HG03045 (cell line): ENCODE measurements around the gene PAF1.

Experiments
- ATAC-seq: cut with Tn5 transposase; IDR thresholded peaks from one replicate; pipeline ENCODE4 v1.9.1; 2021; ENCODE audit warnings: mild to moderate bottlenecking, moderate library complexity; ENCODE audit not compliant: unreplicated experiment

The PAF1 gene

DNA sequence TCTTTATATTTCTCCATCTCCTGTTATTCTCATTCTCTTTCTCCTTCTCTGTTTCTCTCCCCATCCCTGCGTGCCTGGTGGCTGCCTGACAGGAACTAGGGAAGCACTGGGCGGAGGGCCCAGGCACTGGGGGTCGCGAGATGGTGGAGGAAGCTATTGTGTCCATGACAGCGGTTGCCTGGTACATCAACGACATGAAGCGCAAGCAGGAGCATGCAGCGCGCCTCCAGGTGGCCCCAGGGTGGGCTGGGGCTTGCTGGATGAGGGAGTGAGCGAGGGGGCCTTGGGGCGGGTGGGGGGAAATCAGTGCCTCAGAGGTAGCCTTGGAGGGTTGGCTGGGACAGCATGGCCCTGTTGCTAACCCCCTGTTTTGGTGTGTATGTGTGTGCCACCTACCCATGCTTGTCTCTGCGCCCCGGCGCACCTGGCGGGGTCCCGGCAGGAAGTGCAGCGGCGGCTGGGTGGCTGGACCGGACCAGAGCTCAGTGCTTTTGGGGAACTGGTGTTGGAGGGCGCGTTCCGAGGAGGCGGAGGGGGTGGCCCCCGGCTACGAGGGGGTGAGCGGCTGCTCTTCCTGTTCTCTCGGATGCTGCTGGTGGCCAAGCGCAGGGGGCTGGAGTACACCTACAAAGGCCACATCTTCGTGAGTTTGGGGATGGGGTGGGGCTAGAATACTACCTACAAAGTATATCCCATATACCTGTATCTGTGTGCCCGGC is 26.7 kb upstream of the PAF1 start:
- ATAC-seq = no peak

- no peak for ATAC-seq
Observed at GRCh38 chr19:39416152-39417120, 25.5 kb upstream of the PAF1 start.

- ATAC-seq = no peak
Observed at GRCh38 chr19:39415111-39416046, 24.5 kb upstream of the PAF1 start.

- no peak for ATAC-seq
Observed at GRCh38 chr19:39413911-39414608, 23.2 kb upstream of the PAF1 start.

DNA sequence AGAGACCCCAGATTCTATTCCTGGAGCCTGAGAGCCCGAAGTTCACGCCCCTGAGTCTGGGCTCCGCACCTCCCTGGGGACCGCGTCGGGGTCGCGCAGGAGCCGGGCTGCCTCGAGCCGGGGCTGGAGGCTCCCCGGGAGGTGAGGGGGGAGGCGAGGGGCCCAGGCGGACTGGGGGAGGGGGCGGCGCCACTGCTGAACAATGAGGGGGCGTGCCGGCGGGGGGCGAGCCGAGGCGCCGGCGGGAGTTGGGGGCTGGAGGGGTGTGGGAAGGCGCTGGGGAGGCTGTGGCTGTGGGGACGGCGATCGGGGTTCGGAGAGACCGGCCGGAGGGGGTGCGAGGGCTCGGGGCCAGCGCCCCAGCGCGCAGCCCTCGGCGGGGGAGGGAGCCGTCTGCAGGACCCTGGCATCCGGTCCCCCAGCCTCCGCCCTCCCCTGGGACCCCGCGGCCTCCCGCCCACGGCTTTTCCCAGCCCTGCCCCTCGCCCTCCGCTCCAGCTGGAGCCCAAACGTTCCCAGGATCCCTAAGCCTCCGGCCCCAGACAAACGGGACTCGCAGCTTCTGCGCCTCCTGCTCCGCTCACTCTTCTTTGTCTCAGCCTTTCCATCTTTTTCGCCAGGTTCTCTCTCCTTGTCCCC is 22.5 kb upstream of the PAF1 start:
- no peak for ATAC-seq

DNA sequence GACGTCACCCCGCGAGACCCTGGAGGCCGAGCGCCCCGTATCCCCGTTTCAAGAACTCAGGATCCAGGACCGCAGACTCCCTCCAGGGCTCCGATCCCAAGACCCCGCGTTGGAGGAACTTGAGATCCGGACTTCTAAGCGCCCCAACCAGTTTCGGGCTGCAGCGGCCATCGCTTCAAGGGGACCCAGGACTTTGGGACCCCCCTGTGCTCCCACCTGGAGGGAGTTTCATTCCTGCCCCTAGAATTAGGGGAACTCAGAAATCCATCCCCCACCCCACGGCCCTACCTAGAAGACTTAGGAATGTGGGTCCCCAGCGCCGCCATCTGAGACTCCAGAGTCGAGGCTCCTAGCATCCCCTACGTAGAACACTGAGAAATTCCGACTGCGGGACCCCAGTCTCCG is 22.0 kb upstream of the PAF1 start:
- ATAC-seq = no peak

GRCh38 chr19:39412100-39412866 is 21.4 kb upstream of the PAF1 start, which contains the start of gene PLEKHG2:
Gene PLEKHG2, plus strand, starts transcription at chr19:39412669. Its CDS starts 1,418 bp downstream, at chr19:39414087.
- peak; percentile 55 for ATAC-seq

DNA sequence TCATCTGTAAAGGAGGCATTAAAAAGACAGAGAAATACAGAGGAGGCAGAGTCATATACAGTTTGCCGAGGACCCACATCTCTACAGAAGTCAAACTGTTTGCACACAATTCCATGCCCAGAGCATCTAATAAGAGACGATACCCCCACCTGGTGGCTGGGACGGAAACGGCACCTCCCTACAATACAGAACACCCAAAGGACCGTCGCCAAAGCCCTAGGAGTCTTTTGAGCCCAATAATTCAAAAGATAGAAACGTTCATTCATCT is 20.9 kb upstream of the PAF1 start:
- ATAC-seq = peak; percentile 15

DNA sequence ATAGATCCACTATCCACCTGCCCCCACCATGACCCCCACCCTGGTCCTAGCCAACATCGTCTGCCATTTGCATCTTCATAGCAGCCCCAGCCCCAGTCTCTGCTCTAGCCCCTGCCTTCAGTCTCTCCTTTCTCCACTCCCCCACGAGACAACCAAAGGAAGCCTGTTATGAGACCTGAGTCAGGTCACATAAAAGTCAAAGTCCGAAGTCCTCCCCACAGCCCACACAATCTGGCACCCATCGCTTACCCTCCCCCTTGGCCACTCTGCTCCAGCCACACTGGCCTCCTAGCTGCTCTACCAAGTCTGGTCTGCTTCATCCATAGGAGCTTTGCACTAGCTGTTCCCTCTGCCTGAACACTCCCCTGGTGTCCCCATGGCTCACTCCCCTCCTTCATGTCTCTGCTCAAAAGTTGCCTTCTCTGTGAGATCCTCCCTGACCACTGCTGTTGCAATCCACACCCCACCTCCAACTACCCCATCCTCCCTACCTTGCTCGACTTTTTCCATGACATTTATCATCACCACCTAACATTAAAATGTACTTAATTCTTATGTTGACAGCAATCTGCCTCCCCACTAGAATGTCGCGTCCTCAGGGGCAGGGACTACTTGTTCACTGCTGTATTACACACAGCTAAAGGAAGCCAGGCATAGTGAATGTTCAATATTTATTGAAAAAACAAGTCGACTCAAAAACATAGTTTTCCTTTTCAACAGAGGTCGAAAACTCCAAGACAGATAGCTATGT is 20.4 kb upstream of the PAF1 start:
- ATAC-seq = no peak

DNA sequence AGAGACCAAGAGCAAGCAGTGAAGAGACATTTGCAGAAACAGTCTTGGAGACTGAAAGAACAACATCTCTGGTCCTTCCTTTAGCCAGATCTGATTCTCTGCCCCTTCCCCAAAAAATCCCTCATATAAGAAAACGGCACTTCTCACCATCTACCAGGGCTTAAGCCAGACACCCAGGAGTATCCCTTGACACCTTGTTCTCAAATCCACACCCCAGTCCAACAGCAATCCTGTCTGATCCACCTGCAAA is 19.9 kb upstream of the PAF1 start:
- ATAC-seq = no peak

DNA sequence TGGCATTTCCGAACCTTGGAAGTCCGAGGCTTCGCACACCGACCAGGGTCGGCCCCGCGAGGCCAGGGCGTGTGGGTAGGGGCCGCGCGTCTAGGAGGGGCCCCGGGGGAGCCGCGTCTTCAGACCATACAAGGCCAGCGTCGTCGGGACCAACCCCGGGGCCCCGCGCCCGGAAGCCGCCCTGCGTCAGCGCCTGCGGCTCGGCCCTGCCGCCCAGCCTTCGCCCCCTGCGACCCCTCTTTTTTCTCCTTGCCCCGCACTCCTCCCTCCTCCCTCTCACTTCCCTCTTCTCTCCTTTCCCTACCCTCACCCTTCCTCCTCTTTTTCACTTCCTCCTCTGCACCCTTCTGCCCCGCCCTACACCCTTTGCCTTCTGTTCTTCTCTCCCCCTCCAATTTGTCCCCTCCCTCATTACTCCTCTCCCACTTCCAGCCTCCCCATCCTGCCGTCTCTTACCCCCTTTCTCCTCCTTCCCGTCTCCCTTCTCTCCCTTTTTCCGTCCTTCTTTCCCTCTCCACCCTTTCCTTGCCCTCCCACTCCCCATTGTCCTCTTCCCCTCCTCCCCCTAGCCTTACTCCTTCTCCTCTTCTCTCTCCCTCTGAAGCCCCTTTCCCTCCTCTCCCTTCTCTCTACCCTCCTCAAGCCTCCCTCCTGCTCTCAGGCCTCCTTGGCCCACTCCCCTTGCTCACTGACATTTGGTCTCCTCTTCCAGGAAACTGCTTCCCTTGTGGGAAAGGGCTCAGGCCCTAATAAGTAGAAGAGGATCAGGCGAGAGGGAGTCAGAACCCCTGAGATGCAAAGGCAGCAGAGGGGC is 19.3 kb upstream of the PAF1 start:
- ATAC-seq = no peak

GRCh38 chr19:39409208-39410016 is 18.5 kb upstream of the PAF1 start:
- no peak for ATAC-seq

GRCh38 chr19:39408392-39409207 is 17.7 kb upstream of the PAF1 start:
- no peak for ATAC-seq

GRCh38 chr19:39407660-39408391 is 16.9 kb upstream of the PAF1 start:
- ATAC-seq = no peak

- ATAC-seq = no peak
Observed at GRCh38 chr19:39407410-39407659, 16.4 kb upstream of the PAF1 start.
